Endothelial cell of umbilical vein (primary cell): ENCODE data around the gene RPS6KA3.

Experiments
- TF ChIP-seq, protein P1 (sequence below): IDR thresholded peaks from 2 replicates; pipeline ENCODE4 v1.6.1; 2011; ENCODE audit not compliant: insufficient read depth, insufficient read length
- TF ChIP-seq, protein P2 (sequence below), 2 donors: IDR thresholded peaks; 1 replicate in 1 of 2; 2 replicates in 1 of 2; pipeline ENCODE4 v1.5.1; 2011; ENCODE audit warnings: low read length in 2 of 2, mild to moderate bottlenecking in 2 of 2, moderate library complexity in 2 of 2, control low read depth in 1 of 2, inconsistent platforms in 1 of 2, low read depth in 1 of 2; ENCODE audit not compliant: insufficient read depth in 1 of 2; ENCODE audit errors: extremely low read depth in 1 of 2

DNA sequence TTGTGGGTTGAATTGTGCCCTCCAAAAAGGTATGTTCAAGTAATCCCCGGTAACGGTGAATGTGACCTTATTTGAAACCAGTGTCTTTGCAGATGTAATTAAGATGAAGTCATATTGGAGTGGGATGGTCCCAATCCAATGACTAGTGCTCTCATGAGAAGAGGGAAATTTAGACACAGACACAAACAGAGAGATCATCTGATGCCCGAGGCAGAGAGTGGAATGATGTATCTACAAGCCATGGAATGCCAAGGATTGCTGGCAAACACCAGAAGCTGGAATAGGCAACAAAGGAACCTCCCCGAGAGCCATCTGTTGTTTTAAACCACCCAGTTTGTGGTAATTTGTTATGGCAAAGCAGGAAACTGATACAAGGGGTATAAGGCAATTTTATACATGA is 35.1 kb downstream of the RPS6KA3 start:
- TF ChIP-seq, protein P1, sequence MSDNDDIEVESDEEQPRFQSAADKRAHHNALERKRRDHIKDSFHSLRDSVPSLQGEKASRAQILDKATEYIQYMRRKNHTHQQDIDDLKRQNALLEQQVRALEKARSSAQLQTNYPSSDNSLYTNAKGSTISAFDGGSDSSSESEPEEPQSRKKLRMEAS = no peak
- TF ChIP-seq, protein P2, sequence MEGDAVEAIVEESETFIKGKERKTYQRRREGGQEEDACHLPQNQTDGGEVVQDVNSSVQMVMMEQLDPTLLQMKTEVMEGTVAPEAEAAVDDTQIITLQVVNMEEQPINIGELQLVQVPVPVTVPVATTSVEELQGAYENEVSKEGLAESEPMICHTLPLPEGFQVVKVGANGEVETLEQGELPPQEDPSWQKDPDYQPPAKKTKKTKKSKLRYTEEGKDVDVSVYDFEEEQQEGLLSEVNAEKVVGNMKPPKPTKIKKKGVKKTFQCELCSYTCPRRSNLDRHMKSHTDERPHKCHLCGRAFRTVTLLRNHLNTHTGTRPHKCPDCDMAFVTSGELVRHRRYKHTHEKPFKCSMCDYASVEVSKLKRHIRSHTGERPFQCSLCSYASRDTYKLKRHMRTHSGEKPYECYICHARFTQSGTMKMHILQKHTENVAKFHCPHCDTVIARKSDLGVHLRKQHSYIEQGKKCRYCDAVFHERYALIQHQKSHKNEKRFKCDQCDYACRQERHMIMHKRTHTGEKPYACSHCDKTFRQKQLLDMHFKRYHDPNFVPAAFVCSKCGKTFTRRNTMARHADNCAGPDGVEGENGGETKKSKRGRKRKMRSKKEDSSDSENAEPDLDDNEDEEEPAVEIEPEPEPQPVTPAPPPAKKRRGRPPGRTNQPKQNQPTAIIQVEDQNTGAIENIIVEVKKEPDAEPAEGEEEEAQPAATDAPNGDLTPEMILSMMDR (IDR thresholded peaks at IDR 0.05; ENCODE audit: extremely low read depth in 1 of 2, insufficient read depth in 1 of 2, low read depth in 1 of 2, low read length in 2 of 2) = no peak
